H54 (cell line): Measurements from ENCODE around the gene C16orf54.
"Not testable (repeated sequence)": the region's sequence is repeated elsewhere in the genome, so short reads cannot be mapped to it uniquely, and the experiment has no call there.

Experiments
- DNase-seq: peaks from one replicate; pipeline ENCODE4 v3.0.0; 2011; ENCODE audit warnings: low spot score, mixed read lengths; ENCODE audit not compliant: insufficient read length
- FAIRE-seq: peaks from 3 replicates; lab custom pipeline; 2011; peaks lifted over from hg19 to GRCh38; lab: Jason Lieb, UNC
- POLR2A ChIP-seq: IDR thresholded peaks from 2 replicates; pipeline ENCODE4 v1.6.1; 2011; ENCODE audit warnings: low read depth, mild to moderate bottlenecking, low read length

Gene C16orf54

DNA sequence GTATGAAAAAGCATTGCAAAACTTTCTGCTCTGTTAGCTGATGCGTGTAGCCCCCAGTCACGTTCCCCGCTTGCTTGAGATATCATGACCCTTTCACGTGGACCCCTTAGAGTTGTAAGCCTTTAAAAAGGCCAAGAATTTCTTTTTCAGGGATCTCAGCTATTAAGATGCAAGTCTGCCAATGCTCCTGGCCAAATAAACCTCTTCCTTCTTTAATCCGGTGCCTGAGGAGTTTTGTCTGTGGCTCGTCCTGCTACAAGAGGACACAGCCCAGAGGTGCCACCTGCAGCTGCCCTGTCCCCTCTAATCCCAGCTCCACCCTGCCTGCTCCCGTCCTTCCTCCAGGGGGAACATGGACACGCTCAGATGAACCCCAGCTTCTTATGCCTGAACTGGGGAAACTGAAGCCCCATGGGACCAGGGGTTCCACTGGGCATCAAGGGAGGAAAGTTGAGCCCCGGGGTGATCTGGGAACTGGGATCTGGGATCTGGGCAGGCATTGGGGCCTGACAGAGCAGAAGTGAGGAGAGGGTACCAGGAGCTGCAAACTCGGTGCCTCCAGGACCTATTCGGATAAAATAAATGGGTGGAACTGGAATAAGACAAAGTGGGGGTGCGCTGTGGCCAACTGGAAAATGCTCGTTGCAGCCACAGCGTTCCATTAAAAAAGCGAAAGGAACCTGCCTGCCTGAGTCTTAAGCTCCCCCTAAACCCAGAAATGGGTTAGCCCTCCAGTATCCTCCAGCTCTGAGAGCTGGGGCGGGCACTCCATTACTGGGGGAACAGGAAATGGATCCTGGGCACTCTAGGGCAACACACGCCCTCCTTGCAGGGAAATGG is 47.1 kb downstream of the C16orf54 start:
- TF ChIP-seq POLR2A: no peak
- DNase-seq (no peak), FAIRE-seq (no peak)

DNA sequence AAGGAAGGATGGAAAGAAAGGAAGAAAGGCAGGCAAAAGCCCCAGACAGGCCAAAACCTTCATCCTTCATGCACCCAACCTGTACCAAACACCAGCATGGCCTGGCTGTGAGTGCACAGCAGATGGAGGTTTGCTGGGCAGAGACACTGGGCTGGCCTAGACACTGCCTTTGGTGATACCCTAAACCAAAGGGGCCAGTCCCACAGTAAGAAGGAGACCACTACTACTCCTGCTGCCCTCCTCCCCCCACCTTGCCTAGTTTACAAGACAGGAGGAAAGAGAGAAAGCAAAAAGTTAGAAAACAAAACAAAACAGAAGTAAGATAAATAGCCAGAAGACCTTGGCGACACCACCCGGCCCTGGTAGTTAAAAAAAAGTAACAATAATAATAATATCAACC is 47.7 kb downstream of the C16orf54 start:
- no peak for FAIRE-seq
- no peak for DNase-seq
- TF ChIP-seq POLR2A: no peak

GRCh38 chr16:29697391-29697790 is 48.4 kb downstream of the C16orf54 start:
- DNase-seq: no peak
- no peak for TF ChIP-seq POLR2A
- FAIRE-seq: no peak

DNA sequence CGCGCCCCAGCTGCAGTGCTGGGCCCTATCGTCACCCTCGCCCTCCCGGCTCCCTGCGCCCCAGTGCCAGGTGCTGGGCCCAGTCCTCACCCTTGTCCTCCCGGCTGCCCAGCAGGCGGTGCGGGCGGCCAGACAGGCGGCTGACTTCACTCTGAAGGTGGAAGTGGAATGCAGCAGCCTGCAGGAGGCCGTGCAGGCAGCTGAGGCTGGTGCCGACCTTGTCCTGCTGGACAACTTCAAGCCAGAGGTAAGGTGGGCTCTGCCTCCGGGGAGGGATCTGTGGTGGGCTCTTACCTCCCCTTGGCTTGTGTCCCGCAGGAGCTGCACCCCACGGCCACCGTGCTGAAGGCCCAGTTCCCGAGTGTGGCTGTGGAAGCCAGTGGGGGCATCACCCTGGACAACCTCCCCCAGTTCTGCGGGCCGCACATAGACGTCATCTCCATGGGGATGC is 48.9 kb downstream of the C16orf54 start:
- no peak for FAIRE-seq
- TF ChIP-seq POLR2A: no peak
- DNase-seq: no peak

DNA sequence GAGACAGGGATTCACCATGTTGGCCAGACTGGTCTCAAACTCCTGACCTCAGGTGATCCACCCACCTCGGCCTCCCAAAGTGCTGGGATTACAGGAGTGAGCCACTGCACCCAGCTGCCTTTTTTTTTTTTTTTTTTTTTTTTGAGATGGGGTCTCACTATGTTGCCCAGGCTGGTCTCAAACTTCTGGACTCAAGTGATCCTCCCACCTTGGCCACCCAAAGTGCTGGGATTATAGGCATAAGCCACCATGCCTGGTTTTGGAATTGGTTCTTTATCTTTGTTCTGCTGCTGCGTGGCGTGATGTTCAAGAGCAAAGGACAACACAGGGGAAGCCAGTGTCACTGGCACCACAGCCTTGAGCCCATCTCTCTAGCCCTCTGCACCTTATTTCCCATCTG is 50.1 kb downstream of the C16orf54 start:
- not testable (repeated sequence) for DNase-seq, FAIRE-seq

DNA sequence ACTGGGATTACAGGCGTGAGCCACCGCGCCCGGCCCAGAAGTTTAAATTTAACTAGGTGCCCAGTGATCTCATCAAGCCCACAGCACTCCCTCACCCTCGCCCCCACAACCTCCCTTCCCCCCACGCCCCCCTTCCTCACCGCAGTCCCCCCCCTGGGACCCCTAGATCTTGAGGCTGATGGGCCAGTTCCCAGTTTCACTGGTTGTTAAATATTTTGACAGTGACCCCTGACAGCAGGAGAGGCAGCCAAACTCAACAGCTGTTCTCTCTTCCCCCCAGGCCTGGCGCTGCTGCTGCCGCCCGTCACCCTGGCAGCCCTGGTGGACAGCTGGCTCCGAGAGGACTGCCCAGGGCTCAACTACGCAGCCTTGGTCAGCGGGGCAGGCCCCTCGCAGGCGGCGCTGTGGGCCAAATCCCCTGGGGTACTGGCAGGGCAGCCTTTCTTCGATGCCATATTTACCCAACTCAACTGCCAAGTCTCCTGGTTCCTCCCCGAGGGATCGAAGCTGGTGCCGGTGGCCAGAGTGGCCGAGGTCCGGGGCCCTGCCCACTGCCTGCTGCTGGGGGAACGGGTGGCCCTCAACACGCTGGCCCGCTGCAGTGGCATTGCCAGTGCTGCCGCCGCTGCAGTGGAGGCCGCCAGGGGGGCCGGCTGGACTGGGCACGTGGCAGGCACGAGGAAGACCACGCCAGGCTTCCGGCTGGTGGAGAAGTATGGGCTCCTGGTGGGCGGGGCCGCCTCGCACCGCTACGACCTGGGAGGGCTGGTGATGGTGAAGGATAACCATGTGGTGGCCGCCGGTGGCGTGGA is 51.2 kb downstream of the C16orf54 start:
- no peak for TF ChIP-seq POLR2A
- DNase-seq (no peak), FAIRE-seq (no peak)

DNA sequence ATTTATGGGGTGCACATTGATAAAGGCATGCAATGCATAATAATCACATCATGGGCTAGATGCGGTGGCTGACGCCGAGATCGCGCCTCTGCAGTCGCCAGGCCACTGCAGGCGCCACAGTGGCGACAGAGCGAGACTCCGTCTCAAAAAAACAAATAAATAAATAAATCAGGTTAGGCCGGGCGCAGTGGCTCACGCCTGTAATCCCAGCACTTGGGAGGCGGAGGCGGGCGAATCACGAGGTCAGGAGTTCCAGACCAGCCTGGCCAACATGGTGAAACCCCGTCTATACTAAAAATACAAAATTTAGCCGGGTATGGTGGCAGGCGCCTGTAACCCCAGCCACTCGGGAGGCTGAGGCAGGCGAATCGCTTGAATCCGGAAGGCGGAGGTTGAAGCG is 53.2 kb downstream of the C16orf54 start:
- not testable (repeated sequence) for DNase-seq

More for the DNA sequence above, 53.2 kb downstream of the C16orf54 start:
- not testable (repeated sequence) for FAIRE-seq
